Right lobe of liver (tissue), 6 donors: ENCODE results near the gene ITGB1. TPM values are rescaled to one million over a fixed set of nuclear protein-coding genes. Genes with fewer than 3 reads are reported as not detected.
"Not testable (repeated sequence)": the region's sequence is repeated elsewhere in the genome, so short reads cannot be mapped to it uniquely, and the experiment has no call there.

Experiments
- ATAC-seq, 4 donors: fragments of 200-7000 bp; cut with Tn5 transposase; one replicate each; pipeline ENCODE4 v1.9.1; 2020; ENCODE audit warnings: mild to moderate bottlenecking in 4 of 4, moderate library complexity in 4 of 4
- DNase-seq, 3 donors: peaks; one replicate each; pipeline ENCODE4 v3.0.0-alpha.2; 2020
- H3K27ac ChIP-seq, 3 donors: fragments of 200-600 bp; one replicate each; pipeline ENCODE4 v1.8.0; 2022
- H3K27me3 ChIP-seq, 2 donors: fragments of 200-600 bp; one replicate each; pipeline ENCODE4 v1.8.0; 2022
- H3K36me3 ChIP-seq, 4 donors: fragments of 200-600 bp; sonication (generic) in 1 of 4; one replicate each; pipeline versions ENCODE4 v1.5.1 to v1.8.0; 2017 to 2022; ENCODE audit warnings: control low read depth in 1 of 4
- H3K4me1 ChIP-seq, 4 donors: fragments of 200-600 bp; sonication (generic) in 1 of 4; one replicate each; pipeline versions ENCODE4 v1.5.1 to v1.8.0; 2017 to 2022; ENCODE audit warnings: control low read depth in 1 of 4
- H3K4me3 ChIP-seq, 3 donors: fragments of 200-600 bp; one replicate each; pipeline ENCODE4 v1.8.0; 2022
- H3K9me3 ChIP-seq, 4 donors: fragments of 200-600 bp; sonication (generic) in 1 of 4; one replicate each; pipeline versions ENCODE4 v1.5.1 to v1.8.0; 2017 to 2022; ENCODE audit warnings: control low read depth in 1 of 4
- CTCF ChIP-seq, 4 donors: fragments of 200-600 bp in 3 of 4; fragments of 450-650 bp in 1 of 4; IDR thresholded peaks; one replicate each; pipeline versions ENCODE4 v1.5.1 to v1.8.0; 2016 to 2022; ENCODE audit warnings: antibody characterized with exemption in 4 of 4, mild to moderate bottlenecking in 2 of 4
- POLR2A ChIP-seq: fragments of 450-650 bp; IDR thresholded peaks from one replicate; pipeline ENCODE4 v1.6.1; 2017; ENCODE audit warnings: antibody characterized with exemption, mild to moderate bottlenecking
- WGBS: methylation state at CpG from one replicate; pipeline ENCODE4 v1.1.6; 2018; ENCODE audit warnings: low coverage, low lambda C conversion rate; ENCODE audit not compliant: insufficient coverage; ENCODE audit errors: missing lambda C conversion rate; 5-methylcytosine and 5-hydroxymethylcytosine counted together
- intact Hi-C, 2 donors: fragments of 100-400 bp; cut with DNase I; formaldehyde crosslinking; loops; one replicate each; pipeline versions ENCODE4 v1.11.2 to v1.14.1; 2022
- total RNA-seq, 6 experiments: library from RNA; depleted of rRNA in 2 of 6; stranded (reverse); fragments of >200 nt in 2 of 6; fragmentation: NEBNext Ultra II Directional in 3 of 6; extraction: Animal tissue kit (Norgen Biotek cat#: 25700) in 3 of 6; gene quantifications; one replicate each; pipeline versions ENCODE4 v1.1.0 to v1.2.4, GENCODE V29; 2016 to 2023
- donor health status: DM: no; HTN: yes; CAD: no.
- donor health status: DM: no; HTN: no; CAD: no.
- donor health status: DM: no; HTN: no; CAD: no.
- donor health status: DM: no; HTN: yes; CAD: no.
- donor health status: DM: no; HTN: yes; CAD: no.

ITGB1 gene
- total RNA-seq, 6 experiments from 2014 or later, result 120 to 301 (median 239) TPM

- Histone ChIP-seq H3K9me3 (no peaks in the 10 kb centered on the region), H3K27ac (no peak overlapping the region), H3K36me3 (peaks cover 13 to 43% (median 25%) of the 10 kb centered on the region in 4 donors), H3K4me3 (no peak overlapping the region), H3K27me3 (no peaks in the 10 kb centered on the region), H3K4me1 (no peaks in the 10 kb centered on the region)
- WGBS, result 74% methylated on average over 10 of the region's 11 CpGs
- intact Hi-C loops, result no loop called here
- ATAC-seq (peak in 1 of 4 donors; percentile 55), DNase-seq (no peak)
- TF ChIP-seq CTCF (IDR thresholded peaks at IDR 0.05) (no peak), POLR2A (no peak)
Measured at GRCh38 chr10:32911285-32912016, 46.6 kb downstream of the ITGB1 start.

- intact Hi-C loops, H3K27ac ChIP-seq, H3K9me3 ChIP-seq, H3K4me3 ChIP-seq, ATAC-seq, DNase-seq, H3K4me1 ChIP-seq, H3K27me3 ChIP-seq: not testable (repeated sequence)
- 93% methylated on average over 6 of the region's 7 CpGs for WGBS
- H3K36me3 ChIP-seq, result peaks cover 16 to 43% (median 25%) of the 10 kb centered on the region in 4 donors
Measured at GRCh38 chr10:32909970-32910369, 48.1 kb downstream of the ITGB1 start.

- TF ChIP-seq POLR2A, result no peak
- TF ChIP-seq CTCF (IDR thresholded peaks at IDR 0.05), result no peak
- ATAC-seq (no peak), DNase-seq (no peak)
- no peaks in the 10 kb centered on the region for H3K27me3 ChIP-seq
- no peak overlapping the region for H3K4me3 ChIP-seq
- peaks cover 0 to 5% (median 0%) of the 10 kb centered on the region in 4 donors for H3K4me1 ChIP-seq
- intact Hi-C loops, result no loop called here
- peaks cover 16 to 43% (median 25%) of the 10 kb centered on the region in 4 donors for H3K36me3 ChIP-seq
- WGBS, result 93% methylated on average over 1 of the region's 1 CpG
- H3K9me3 ChIP-seq, result no peaks in the 10 kb centered on the region
- no peak overlapping the region for H3K27ac ChIP-seq
Measured at GRCh38 chr10:32909456-32909855, 48.6 kb downstream of the ITGB1 start.

GRCh38 chr10:32906595-32906994, 51.4 kb downstream of the ITGB1 start:
- H3K4me1 ChIP-seq, result peaks cover 0 to 10% (median 0%) of the 10 kb centered on the region in 4 donors
- H3K9me3 ChIP-seq, result no peaks in the 10 kb centered on the region
- ATAC-seq (no peak), DNase-seq (no peak)
- no peaks in the 10 kb centered on the region for H3K27me3 ChIP-seq
- H3K27ac ChIP-seq, result no peak overlapping the region
- H3K36me3 ChIP-seq, result peaks cover 12 to 37% (median 25%) of the 10 kb centered on the region in 4 donors
- WGBS, result 85% methylated on average over 4 of the region's 4 CpGs
- intact Hi-C loops, result no loop called here
- TF ChIP-seq POLR2A (no peak), CTCF (IDR thresholded peaks at IDR 0.05) (no peak)
- H3K4me3 ChIP-seq, result no peak overlapping the region

- H3K36me3 ChIP-seq, result peaks cover 7 to 26% (median 19%) of the 10 kb centered on the region in 4 donors
- 77% methylated on average over 2 of the region's 3 CpGs for WGBS
- DNase-seq, result no peak
- TF ChIP-seq POLR2A (no peak), CTCF (IDR thresholded peaks at IDR 0.05) (no peak)
- no peaks in the 10 kb centered on the region for H3K9me3 ChIP-seq
- H3K4me3 ChIP-seq, result no peak overlapping the region
- H3K27ac ChIP-seq, result no peak overlapping the region
- H3K4me1 ChIP-seq, result peaks cover 0 to 10% (median 0%) of the 10 kb centered on the region in 4 donors
- ATAC-seq, result peak in 2 of 4 donors; percentile 24 to 26
- H3K27me3 ChIP-seq, result no peaks in the 10 kb centered on the region
- intact Hi-C loops, result no loop called here
Measured at GRCh38 chr10:32905466-32905865, 52.6 kb downstream of the ITGB1 start.
